HG03196 (cell line): ENCODE data around the gene BCL2A1.
A peak's percentile ranks its signal among the peaks of the same experiment; 100 is the strongest.
"Not testable (repeated sequence)": the region's sequence is repeated elsewhere in the genome, so short reads cannot be mapped to it uniquely, and the experiment has no call there.

ENCODE experiments used
- ATAC-seq: cut with Tn5 transposase; IDR thresholded peaks from one replicate; pipeline ENCODE4 v1.9.1; 2021; ENCODE audit not compliant: unreplicated experiment

Gene BCL2A1

DNA sequence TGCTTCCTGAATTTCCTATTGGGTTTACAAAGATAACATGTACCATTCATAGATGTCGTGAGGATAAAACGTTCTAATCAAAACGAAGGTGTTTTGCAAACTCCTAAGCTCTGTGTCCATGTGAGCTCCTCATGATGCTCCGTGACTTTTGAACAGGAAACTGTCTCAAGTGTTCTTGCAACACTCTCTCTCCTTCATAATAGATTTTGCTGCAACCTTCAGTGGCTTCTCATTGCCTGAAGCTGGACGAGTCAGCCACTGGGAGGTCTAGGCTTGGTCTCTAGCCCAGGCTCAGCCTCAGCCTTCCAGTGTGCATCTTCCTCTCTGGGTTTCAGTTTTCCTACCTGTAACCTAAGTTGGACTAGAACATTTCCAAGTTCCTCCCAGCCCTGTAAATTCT, 18.7 kb upstream of the BCL2A1 start:
- no peak for ATAC-seq

DNA sequence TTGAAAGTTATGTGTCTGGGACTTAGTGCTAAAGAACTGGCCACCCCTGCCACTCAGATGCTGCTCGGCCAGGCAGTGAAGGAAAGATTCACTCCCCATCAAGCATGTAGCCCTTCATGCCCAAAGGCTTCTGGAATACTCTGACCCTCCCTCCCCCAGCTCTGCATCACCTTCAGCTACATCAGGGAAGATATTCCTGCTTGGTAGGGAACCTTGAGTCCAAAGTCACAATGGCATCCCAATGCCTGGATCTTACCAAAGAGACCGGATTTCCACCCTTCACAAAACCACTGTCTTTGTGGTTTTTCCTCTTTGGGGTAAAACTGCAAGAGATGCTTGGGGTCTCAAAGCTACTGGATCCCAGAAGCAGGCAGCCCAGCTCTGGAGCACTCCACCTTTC, 18.2 kb upstream of the BCL2A1 start:
- ATAC-seq, result no peak

DNA sequence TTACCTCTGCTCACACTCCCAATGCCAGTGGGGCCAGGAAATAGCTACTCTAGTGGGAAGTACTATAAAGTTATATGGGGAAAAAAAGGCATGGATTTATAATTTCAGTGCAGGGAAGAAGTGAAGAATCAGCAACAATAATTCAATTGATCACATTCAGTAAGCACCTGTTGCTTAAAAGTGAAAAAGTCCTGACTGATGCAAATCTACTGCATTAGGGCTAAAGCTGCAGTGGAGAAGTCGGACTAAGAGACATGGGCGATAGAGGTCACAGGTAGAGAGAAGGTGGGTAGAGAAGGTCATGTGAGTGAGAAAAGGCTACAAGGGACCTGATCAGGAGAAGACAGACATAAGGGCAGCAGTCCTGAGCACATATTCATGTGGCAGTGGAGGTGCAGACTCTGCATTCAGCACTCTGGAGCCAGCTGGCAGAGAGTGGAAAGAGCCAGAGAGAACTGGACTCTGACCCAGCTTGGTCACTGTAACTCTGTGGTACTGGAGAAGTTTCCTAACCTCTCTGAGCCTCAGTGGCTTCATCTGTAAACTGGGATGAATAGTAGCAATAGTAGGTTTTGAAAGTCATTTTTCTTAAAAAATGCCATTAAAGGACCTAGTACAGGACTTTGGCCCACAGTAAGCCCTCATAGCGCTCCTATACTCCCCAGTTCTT, 17.6 kb upstream of the BCL2A1 start:
- no peak for ATAC-seq

DNA sequence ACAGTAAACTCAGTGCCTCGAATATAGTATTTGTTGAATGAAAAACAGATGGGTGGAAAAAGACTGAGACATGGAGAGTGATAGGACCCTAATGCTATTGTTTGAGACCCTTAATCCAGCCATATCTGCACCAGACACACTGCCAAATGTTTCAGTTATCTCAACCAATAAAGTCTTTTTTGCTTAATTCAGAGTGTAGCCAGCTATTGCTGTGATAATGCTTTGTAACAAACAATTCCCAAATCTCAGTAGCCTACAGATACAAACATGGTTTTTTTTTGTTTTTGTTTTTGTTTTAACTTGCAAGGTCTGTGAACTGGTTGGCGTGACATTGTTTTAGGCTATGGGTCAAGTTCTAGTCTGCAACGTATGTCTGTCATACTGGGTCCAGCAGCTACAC, 17.0 kb upstream of the BCL2A1 start:
- ATAC-seq, result no peak

DNA sequence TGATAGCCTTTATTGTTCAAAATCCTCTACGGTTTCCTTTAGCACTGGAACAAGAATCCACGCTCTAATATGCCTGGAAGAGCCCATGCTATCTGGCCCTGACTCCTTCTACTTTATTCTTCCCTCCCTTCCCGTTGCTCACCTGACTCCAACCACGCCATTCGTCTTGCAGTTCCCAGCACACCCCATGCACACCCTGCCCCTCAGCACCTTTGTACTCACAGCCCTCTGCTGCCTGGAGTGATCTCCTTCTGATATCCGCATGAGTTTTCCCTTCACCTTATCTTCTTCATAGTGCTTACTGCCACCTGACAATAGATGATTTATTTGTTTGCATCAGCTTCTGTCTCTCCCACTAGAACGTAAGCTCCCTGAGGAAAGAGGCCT, 16.6 kb upstream of the BCL2A1 start:
- ATAC-seq, result no peak

DNA sequence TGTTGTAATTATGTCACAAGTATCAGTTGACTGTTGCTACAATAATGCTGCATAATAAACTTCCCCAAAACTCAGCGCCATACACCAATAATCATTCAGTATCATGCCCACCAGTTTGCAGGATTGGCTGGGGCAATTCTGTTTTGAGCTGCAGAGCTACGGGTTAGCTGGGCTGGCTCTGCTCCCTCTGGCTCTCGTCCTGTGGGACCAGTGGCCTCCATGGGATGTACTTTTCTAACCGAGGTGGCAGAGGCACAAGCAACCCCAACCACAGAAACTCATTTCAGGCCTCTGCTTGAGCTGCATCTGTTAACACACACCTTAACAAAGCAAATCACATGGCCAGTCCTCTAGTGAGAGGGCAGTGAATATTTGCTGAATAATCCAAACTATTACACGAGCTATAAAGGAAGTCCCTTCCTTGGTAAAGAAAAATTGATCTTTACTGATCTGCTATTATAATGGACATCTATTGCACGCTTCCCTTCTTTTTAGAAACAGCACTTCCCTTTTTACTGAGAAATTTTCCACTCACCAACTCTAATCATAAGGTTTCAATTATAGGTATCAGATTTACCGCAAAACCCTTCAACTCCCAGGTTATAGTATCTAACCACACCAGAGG, 10.9 kb upstream of the BCL2A1 start:
- ATAC-seq, result no peak

DNA sequence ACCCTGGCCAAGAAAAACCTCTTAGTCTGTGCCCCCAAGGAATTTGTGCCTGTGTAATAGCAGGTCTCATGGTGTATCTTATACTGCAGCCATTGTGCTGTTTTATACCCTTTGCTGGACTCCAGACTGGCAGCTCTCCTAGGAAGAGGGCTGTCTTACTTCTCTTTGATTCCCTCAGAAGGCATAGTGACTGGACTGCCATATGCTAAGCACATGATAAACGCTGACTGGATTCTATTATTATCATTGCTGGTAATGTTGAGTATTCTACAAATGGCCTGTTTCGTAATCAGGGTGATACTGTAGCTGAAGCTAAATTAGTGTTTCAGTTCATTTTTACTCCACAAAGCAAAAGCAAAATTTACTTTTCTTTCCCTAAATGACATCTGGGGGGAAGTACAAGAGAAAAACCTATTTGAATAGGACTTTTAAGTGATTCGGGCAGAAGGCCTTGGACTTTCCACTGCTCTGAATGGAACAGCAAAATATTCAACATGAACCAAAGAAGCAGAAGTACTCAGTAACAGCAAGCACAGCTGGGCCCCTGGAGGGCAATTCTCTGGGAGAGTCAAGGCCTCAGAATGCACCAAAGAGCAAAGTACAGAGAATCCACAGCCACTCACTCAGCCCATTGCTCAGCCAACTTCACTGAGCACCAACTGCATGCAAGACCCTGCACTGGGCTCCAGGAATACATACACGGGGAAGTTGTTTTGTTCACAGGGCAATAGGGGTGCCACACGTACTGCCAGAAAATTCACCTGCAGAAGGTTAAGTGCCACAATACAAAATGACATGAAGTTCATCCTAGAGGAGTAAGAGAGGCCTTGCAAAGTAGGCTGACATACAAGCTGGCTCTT, 7.9 kb upstream of the BCL2A1 start:
- peak; percentile 58 for ATAC-seq

DNA sequence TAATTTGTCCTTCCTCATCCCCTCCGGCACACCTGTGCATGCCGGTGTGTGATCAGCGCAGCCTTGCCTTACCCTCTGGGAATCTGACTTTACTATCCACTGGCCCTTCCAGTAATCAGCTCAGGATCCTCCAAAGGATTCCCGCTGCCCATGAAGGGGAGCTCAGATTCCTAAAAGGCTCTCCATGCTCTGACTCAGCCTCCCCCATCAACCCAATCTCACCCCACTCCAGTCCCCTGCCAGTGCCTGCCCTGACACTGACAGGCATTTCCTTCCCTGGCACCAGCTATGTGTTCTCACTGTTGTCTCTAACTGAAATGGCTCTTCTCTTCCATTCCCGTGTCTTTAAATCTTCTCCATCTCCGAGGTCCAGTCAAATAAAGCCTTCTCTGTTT, 7.3 kb upstream of the BCL2A1 start:
- peak; percentile 2 for ATAC-seq

DNA sequence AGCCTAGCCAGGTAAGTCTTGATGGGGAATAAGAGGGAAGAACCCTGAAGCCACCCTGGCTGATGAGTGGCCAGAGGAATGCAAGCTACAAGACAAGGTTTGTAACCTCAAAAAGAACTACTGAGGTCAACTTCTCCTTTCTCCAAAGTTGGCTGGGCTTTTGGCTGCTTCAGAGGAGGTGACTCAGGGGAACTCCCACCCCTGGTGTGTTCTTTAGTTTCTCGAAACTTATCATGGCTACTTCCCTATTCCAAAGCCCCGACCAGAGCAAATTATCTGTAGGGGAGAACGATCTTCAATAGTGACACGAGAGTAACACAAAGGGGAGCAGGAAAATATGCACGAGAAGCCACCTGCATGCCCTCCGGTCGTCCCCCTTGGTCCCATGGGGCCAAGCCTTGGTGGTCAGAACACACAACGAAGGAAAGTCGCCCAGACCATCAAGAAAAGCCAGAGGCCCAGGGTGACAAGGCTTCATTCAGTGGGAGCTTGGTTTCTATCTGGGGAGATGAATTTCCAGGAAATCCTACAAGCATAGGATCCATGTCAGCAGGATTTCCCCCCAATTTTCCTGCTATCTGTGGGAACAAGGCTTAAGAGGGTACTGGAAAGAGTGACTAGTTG, 6.5 kb upstream of the BCL2A1 start:
- peak; percentile 43 for ATAC-seq

DNA sequence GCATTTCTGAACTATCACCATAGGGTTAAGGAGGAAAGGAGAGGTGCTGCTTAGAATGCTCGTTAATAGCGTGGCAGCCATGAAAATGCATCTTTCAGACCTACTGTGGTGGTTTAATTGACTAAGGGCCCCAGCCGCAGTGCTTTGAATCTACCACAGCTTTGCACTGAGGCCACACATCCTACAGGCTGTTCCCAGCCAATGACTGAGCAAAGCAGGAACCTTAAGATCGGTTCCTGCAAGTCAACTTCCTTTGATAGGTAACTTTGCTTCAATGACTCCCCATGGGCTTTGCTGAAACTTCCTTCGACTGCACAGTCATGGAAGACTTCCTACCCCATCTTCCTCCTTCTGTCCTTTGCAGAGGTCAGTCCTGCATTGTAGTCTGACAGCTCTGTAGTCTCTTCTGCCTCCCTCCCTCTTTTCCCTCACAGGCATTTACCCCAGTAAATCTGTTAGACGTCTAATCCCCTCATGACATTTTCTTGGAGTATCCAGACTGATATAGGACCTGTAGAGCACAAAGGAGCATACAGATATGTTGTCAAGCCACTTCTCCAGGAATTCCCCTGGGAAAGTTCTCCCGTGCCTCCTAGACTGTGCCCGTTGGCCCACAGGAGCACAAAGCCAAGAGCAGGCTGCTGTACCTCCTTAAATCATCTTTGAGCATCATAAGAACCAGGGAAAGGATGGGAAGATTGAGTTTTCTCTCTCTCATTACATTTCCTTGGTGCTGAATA, 2.6 kb upstream of the BCL2A1 start:
- no peak for ATAC-seq

DNA sequence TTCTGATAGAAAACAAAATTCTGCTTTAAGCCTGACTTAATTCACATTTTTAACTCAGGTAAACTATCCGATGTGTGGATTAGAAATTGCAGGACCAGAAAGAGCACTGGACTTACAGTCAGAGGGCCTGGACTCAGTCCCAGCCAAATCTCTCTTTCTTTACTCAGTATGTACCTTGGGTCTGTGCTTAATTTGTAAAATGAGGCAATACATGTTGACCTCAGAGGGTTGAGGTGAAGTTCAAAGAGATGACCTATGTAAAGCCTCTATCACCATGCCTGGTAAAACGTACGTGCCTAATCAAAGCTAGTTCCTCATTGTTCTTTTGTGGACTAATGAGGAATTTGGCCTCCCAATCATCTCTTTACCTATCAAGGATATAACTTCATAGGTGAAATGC, 1.9 kb upstream of the BCL2A1 start:
- no peak for ATAC-seq

DNA sequence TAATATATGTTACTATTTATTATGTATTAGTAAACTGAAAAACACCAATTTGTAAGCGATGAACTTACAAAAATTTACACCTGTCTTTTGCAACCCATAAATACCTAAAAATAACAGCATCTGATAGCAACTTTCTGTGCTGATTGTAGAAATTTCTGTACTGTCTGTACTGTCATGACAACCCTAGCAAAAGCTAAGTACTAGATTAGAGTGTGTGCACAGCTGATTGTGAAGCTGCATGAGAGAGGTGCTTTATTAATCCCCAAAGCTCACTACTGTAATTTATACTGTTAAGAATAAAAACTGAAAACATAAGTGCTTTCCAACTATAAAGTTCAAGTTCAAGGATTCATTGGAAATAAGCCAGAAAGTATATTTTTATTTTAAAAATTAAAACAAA, 815 bp downstream of the BCL2A1 start:
- no peak for ATAC-seq

DNA sequence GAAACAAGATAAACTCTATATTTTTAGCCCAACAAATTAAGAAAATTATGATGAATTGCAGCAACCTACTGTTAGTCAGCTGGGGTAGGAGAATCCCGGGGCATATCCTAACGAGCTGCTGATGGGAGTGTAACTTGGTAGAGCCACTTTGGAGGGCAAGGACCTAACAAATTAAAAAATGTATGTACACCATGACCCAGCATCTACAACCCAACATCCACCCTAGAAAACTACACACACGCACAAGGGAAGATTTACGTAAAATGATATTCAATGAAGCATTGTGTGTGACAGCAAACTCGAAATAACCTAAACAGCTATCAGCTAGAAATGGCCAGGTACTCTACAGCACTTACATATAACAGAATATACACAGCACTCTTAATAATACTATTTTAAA, 1.9 kb downstream of the BCL2A1 start:
- ATAC-seq, result no peak

DNA sequence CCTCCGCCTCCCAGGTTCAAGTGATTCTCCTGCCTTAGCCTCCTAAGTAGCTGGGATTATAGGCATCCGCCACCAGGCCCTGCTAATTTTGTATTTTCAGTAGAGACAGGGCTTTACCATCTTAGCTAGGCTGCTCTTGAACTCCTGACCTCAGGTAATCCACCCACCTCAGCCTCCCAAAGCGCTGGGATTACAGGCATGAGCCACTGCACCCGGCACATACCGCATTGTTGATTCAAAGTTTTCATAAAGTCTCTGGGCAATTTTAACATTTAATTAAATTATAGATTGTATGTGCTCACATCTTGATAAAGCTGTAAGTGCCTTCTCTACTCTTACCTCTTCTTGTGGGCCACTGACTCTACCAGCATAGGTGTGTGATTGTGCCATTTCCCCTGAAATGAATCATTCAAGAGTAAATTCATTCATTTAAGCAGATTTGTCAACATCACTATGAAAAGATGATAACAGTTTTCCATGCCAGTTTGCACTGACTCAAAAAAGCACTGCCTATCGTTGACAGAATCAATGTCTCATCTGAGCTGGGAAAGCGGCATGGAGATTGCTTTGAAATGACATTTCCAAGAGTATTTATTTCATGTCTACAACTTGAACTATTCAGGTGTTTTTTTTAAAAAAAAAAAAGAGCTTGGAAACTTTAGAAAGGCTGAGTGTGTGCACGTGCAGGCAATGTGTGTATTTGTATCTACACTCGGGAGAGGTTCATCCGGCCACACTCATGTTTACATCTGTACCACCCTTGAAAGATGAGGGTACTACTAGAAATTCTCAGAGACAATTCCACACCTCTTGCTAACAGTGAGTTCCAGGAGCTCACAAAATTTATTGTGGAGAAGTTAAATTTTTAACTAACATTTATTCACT, 3.5 kb downstream of the BCL2A1 start:
- ATAC-seq, result no peak

DNA sequence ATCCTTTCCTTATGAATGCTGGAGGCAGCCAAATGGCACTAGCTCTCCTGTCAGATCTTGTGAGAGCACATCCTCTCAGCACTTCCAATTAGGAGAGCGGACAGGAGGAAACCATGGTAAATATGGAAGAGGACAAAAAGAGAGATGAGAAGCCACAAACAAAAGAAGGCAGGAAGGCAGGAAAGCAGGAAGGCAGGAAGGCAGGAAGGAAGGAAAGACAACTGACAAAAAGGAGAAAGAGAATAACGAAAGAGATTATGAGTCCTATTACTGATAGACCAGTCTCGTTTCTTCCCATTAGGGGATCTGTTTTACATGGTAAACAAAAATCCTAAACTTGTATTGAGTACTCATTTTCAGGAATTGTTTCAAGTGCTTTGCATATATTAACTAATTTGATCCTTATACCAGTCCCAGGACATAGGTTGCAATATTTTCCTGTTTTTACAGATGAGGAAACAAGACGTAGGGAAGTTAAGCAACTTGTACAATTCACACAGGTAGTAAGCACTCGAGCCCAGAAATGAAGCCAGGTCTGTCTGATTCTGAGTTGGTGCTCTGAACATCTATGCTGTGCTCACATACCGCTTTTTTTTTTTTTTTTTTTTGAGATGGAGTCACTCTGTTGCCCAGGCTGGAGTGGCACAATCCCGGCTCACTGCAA, 4.2 kb downstream of the BCL2A1 start:
- no peak for ATAC-seq

DNA sequence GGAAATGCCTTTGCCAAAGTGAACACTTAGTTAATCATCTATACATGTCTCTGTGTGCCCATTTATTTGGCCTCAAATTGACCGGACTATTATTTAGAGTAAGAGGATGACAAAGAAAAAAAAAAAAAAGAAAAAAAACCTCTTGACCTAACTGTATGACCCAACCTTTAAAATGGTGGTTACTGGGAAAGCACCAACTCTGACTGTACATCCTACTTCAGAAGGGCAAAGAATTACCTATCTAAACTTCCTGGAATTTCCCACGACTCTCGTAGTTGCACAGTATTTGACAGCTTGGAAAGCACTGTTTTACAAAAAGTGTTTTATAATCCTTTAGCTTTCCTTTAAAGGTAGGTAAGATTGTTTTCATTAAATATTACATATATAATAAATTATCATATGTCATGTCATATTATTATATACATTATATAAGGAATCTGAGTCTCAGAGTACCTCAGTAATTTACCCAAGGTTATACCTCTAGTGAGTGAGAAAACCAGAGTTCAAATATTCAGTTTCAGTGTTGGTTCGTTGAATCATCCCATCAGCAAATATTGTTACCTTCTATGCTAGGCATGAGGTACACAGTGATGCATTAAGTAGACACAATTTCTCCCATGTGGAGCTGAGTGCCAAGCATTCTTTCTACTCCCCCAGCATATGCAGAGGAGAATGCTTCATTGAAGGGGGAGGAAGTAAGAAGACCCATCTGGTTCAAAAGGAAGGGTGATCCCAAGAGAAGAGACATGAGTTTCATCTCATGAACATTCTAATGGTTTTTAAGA, 5.0 kb downstream of the BCL2A1 start:
- ATAC-seq, result no peak

DNA sequence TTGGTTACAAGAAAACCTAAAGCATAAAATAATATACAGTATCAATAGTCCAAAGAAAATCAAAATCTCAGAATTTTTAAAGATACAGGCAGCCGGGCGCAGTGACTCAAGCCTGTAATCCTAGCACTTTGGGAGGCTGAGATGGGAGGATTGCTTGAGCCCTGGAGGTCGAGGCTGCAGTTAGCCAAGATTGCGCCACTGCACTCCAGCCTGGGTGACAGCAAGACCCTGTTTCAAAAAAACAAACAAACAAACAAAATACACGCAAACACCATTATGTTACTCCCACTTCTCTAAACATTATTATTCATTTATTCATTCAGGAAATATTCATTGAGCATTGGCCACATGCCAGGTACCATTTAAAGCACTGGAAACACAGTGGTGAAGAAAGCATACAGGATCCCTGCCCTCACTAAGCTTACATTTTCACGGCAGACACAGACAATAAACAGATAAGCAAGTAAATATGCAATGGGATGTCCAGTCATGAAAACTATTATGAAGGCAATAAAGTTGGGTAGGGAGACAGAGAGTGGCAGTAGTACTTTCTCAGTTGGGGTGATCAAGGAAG, 6.7 kb downstream of the BCL2A1 start:
- ATAC-seq, result no peak

DNA sequence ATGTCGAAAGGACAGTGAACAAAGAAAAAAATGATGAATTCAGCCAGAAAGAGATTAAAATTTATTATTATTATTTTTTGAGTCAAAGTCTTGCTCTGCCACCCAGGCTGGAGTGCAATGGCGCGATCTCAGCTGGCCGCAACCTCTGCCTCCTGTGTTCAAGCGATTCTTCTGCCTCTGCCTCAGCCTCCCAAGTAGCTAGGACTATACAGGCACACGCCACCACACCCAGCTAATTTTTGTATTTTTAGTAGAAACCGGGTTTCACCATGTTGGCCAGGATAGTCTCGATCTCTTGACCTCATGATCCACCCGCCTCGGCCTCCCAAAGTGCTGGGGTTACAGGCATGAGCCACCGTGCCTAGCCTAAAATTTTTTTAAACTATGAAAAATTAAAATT, 8.1 kb downstream of the BCL2A1 start:
- ATAC-seq, result not testable (repeated sequence)
